GM18499 (cell line): ENCODE data around the gene ANKRD34A.

Source experiments
- ATAC-seq: cut with Tn5 transposase; IDR thresholded peaks from one replicate; pipeline ENCODE4 v1.9.1; 2021; ENCODE audit warnings: moderate number of reproducible peaks; ENCODE audit not compliant: insufficient read depth, unreplicated experiment

The ANKRD34A gene

GRCh38 chr1:145964328-145965118 is at the start of gene ANKRD34A, which contains the start of gene POLR3GL:
ANKRD34A (minus strand) TSS chr1:145964575; CDS start chr1:145961759, 2,816 bp downstream.
POLR3GL (plus strand) TSS chr1:145964690; CDS start chr1:145974866, 10,176 bp downstream.
- peak; percentile 64 for ATAC-seq

DNA sequence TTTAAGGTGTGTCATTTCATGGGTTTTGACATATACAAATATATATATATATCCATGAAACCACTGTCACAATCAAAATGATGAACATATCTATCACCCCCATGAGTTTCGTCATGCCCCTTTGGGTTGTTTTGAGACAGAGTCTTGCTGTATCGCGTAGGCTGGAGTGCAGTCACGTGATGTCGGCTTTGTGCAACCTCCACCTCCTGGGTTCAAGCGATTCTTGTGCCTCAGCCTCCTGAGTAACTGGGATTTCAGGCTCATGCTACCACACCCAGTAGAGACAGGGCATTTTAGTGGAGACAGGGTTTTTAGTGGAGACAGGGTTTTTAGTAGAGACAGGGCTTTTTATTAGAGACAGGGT is 49.2 kb upstream of the ANKRD34A start:
- no peak for ATAC-seq

- ATAC-seq = no peak
Observed at GRCh38 chr1:146012703-146013558, 48.6 kb upstream of the ANKRD34A start.

DNA sequence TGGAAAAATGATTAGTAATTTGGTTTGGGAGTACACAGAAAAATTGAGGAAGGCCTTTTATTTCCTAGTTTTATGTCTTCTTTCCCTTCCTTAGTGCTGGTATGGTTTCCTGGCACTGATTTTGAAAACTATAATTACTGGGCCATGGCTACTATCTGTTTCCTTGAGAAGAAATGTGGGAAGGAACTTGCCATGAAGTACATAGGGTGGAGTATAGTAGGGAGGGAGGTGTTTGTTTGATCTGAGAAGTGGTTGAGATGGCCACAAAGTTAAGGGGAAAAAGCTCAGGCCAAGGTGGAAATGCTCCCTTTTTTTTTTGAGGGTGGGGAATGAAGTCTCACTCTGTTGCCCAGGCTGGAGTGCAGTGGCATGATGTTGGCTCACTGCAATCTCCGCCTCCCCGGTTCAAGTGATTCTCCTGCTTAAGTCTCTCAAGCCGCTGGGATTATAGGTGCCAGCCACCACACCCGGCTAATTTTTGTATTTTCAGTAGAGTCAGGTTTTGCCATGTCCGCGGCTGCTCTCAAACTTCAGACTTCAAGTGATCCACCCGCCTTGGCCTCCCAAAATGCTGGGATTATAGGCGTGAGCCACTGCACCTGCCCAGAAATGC is 45.9 kb upstream of the ANKRD34A start:
- no peak for ATAC-seq

- no peak for ATAC-seq
Observed at GRCh38 chr1:146007489-146008133, 43.2 kb upstream of the ANKRD34A start.

- ATAC-seq = no peak
Observed at GRCh38 chr1:146001709-146002108, 37.3 kb upstream of the ANKRD34A start.

DNA sequence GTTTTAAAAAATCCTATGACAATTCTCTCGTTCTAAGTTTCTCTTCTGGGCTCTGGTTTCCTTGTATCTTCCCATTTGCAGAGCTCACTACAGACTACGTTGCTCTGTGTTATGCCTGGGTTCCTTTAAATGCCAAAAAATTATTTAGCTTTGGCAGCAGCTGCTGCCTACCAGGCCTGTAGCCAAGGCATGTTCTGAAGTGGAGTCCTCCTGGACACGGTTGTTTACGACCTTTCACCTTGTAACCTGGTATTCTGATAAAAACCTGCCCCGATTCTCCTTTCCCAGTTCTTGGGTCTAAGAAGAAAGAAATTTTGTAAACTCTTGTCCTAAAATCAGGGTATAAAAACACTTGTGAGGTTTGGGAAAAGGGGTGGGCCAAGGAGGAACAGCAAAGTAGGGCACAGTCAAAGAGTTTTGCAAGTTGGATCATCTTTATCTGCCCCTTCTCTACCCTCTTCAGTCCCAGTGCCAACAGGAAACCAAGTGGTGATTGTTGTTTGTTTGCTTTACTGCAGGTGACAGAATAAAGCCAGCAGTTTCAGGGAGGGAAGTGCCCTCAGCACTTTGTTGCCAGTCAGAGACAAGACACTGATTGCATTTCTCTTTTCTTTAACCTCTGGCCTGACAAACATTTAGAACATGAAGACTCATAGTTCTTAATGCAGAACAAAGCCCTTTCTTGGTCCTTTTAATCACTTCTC is 35.1 kb upstream of the ANKRD34A start:
- ATAC-seq = no peak

DNA sequence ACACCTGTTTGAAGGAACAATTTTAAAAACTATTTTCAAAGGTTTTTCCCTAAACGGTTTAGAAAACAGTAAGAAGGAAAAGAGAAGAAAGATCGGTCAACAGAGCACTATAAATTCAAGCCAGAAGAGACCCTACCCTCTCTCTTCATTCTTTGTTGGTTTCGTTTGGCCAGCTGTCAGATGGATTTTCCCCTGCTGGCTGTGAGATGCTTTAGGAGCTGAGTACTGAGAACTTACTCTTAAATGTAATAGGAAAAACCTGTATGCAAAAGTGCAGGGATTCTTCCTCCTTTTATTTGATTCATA is 33.3 kb upstream of the ANKRD34A start:
- no peak for ATAC-seq

DNA sequence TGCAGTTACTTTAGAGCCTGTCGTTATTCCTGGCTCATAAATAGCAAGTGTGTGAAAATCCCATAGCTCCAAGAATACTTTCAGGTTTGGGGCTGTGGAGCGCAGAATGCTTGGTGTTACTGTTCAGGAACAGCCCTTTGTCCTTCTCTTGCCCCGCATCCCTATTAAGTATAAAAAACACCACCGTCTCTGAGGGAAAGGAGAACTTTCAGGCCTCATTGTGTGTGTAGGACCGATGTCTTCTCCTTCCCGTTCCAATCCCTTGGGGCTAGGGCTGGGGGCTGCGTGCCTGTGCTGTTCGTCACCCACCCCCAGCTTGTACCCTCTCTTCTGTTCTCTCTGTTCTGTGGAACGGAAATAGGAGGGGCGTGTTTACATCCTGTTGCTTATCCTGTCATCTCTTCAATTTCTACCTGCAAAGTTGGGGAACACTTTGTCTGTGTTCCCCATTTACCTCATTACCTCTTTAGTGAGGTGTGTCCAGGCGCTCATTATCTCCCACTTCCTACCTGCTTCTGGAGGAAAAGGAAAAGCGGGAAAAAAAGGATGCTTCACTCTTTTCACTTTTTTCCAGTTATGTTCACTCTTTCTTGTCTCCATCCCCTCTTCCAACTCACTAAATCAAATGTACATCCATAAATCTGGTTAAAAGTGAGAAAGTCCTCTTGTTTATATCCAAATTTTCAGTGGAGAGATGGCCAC is 32.8 kb upstream of the ANKRD34A start:
- ATAC-seq = no peak

GRCh38 chr1:145996433-145997015 is 32.1 kb upstream of the ANKRD34A start, which contains the start of gene TXNIP:
TXNIP (minus strand) TSS chr1:145996579; CDS start chr1:145996266, 313 bp downstream.
- ATAC-seq = peak; percentile 72

DNA sequence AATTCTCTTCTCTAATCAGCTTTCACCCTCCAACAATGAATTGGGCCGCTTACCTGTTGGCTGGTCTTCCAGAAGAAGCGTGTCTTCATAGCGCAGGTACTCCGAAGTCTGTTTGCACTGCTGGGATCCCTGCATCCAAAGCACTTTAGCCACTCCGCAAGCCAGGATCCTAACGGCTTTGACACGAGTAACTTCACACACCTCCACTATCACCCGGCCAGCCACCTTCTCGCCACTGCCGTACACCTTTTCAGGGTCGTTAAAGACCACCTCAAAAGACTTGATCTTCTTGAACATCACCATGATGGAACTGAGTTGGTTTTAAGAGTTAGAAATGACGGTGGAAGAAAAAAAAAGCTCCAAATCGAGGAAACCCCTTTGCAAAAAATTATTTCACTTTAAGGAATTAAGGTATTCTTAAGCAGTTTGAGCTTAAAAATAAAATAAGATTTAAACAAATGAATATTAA is 31.6 kb upstream of the ANKRD34A start:
- ATAC-seq = no peak

DNA sequence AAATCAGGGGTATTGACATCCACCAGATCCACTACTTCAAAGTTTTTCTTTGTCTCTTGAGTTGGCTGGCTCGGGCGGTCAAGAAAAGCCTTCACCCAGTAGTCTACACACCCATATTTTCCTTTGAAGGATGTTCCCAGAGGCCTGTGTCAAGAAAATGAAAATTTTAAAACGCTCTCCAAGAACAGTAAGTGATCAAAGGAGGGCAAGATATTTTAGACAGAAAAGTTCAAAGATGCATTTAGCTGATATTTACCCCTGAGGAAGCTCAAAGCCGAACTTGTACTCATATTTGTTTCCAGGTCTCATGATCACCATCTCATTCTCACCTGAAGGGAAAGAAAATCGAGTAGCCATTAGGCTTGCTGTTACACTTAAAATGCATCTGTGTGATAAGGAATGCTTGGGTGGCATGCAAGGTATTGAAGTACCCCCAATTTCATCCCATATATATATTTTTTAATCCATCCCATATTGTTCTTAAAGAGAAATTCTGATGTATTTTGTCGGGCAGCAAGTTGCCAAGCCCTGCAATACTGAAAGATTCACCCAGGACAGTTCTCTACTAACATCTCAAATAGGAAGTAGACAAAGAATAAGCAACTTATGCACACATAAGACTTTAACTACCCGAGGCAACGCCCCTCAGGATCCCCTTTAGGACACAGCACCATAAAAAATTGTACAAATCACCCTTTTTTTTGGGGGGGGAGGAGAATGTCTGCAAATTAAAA is 30.9 kb upstream of the ANKRD34A start:
- ATAC-seq = no peak

GRCh38 chr1:145994391-145995120 is 30.2 kb upstream of the ANKRD34A start:
- ATAC-seq = no peak

DNA sequence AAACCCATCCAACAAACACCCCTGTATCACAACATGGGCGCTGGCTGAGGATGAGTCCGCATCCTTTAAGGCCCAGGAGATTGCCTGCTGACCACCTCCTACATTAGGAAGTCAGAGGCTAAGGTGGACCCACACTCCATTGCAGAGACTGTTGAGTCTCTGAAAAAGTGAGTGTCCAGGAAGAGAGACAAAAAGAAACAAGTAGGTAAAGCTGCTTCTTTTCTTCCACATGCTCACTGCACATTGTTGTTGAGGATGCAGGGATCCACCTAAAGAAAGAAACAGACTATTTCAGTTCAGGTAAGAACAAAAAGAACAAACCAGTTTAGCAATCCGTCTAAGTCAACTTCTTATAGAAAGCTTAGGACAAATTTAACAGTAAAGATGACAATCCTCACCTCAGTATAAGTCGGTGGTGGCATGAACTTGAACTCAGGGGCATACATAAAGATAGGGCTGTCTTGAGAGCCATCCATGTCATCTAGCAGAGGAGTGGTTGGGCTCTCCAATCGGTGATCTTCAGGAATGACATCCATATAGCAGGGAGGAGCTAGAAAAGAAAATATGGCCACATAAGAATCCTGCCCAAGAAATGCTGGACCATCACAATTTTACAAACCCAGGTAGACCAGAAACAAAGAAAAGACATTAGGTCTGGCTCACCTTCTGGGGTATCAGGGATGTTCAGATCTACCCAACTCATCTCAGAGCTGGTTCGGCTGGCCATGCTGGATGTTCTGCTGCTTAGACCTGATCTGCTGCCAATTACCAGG is 29.4 kb upstream of the ANKRD34A start:
- ATAC-seq = no peak

DNA sequence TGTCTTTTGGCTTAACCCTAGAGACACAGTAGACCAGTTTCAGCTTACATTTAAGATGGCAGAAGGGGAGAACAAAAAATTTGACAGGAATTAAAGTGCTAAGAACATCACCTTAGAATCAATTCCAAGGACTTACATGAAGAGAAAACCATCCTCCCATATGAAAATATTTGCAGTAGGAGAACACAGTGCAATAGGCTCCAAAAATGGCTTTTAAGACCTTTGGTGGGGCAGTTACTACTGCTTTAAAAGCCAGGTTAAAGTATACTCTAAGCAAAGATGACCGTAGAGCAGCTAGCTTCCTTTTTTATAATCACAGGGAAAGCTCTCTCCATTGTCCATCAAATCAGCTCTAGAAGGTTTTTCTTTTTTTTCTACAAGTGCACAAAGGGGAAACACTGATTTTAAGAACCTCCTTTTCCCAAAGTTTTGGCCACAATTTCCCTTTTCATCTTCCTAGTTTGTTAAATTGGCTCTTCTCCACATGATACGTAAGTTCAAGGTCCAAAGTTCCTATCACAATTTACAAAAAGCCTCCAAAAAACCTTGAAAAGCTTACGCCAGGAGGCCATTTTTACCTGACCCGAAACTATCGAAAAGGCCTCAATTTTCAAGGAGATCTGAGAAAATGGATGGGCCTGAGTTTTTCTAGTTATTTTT is 28.7 kb upstream of the ANKRD34A start:
- ATAC-seq = no peak

GRCh38 chr1:145992502-145992936 is 28.1 kb upstream of the ANKRD34A start:
- ATAC-seq = no peak
